Bronchial epithelial cell (primary cell): ENCODE results near the gene PRKG1. TPM values are rescaled to one million over a fixed set of nuclear protein-coding genes. Genes with fewer than 3 reads are reported as not detected.

Experiments used
- DNase-seq: peaks from one replicate; pipeline ENCODE4 v3.0.0-alpha.2; 2010; ENCODE audit warnings: low read depth
- FAIRE-seq: peaks from 2 replicates; lab custom pipeline; 2011; peaks lifted over from hg19 to GRCh38; lab: Jason Lieb, UNC
- H3K27me3 ChIP-seq: 2 replicates; pipeline ENCODE4 v1.5.1; 2011; ENCODE audit warnings: low read length; ENCODE audit not compliant: control insufficient read depth, insufficient read depth
- H3K36me3 ChIP-seq: 2 replicates; pipeline ENCODE4 v1.5.1; 2011; ENCODE audit warnings: low read length; ENCODE audit not compliant: control insufficient read depth, insufficient read depth
- H3K4me3 ChIP-seq: 2 replicates; pipeline ENCODE4 v1.5.1; 2011; ENCODE audit warnings: mild to moderate bottlenecking, low read depth, low read length, control low read depth
- total RNA-seq: library from RNA; depleted of rRNA; stranded (reverse); fragments of >200 nt; gene quantifications from 2 replicates; pipeline ENCODE4 v1.2.1, GENCODE V29; 2014
- TF ChIP-seq, protein P1 (sequence below): IDR thresholded peaks from 2 replicates; pipeline ENCODE4 v1.5.1; 2011; ENCODE audit warnings: mild to moderate bottlenecking, moderate library complexity, low read length, control low read depth, inconsistent platforms; ENCODE audit not compliant: insufficient read depth, severe bottlenecking

PRKG1 gene
- total RNA-seq, 1 donor from 2014 or later: 0.26 TPM

DNA sequence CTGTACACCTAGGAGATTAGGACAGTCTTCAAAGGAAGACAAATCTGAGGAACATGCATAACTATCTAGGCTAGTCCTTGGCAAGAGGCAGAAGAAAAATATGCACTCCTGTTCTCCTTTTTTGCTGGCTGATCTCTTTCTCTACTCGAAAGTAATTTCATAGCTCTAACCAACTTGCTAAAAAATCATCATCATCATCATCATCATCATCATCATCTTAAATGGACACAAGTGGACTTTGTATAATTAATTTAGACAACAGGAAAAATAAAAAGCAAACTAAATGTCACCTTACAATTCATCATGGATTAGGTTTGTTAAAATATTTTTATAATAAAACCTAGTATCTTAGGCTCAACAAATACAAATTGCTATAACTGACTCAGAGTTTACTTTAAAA is 1192.6 kb downstream of the PRKG1 start:
- Histone ChIP-seq H3K27me3 (no peaks in the 10 kb centered on the region), H3K4me3 (no peak overlapping the region), H3K36me3 (no peaks in the 10 kb centered on the region)
- DNase-seq (no peak), FAIRE-seq (no peak)
- TF ChIP-seq, protein P1, sequence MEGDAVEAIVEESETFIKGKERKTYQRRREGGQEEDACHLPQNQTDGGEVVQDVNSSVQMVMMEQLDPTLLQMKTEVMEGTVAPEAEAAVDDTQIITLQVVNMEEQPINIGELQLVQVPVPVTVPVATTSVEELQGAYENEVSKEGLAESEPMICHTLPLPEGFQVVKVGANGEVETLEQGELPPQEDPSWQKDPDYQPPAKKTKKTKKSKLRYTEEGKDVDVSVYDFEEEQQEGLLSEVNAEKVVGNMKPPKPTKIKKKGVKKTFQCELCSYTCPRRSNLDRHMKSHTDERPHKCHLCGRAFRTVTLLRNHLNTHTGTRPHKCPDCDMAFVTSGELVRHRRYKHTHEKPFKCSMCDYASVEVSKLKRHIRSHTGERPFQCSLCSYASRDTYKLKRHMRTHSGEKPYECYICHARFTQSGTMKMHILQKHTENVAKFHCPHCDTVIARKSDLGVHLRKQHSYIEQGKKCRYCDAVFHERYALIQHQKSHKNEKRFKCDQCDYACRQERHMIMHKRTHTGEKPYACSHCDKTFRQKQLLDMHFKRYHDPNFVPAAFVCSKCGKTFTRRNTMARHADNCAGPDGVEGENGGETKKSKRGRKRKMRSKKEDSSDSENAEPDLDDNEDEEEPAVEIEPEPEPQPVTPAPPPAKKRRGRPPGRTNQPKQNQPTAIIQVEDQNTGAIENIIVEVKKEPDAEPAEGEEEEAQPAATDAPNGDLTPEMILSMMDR: no peak

DNA sequence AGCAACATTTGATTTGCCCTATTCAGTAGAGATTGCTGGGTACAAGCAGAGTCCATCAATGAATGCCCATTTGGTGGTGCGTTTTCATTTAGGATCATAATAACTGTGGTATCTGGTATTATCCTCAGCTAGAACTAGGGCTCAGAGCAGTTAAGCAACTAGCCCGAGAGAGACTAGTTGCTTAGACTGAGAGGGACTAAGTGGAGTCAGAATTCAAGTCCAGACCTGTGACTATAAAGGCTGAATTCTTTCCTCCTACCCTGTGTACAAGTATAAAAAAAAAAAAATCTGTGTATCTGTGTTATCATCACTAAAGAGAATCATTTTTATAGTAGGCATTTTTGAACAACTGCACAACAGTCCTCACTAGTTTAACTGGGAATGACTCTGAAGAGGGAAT is 1194.5 kb downstream of the PRKG1 start:
- TF ChIP-seq, protein P1: no peak
- Histone ChIP-seq H3K27me3 (no peaks in the 10 kb centered on the region), H3K4me3 (no peak overlapping the region), H3K36me3 (no peaks in the 10 kb centered on the region)
- DNase-seq (peak; percentile 77), FAIRE-seq (no peak)

DNA sequence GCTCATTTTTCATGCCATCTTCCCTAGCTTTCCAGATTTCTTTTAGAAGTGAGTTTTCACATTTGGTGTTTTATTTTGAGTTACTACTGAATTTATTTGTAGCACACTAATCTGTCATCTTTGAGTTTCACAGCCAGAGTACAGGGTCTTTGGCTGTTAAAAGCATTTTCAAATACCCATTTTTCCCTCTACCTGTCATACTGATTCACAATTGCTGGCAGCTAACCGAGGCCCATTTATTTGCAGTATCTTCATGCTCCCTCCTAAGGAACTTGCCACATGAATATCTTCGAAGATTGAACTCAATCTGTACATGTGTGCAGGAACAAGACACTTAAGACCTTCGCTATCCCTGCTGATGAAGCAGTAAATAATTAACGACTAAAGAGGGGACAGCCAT is 1194.9 kb downstream of the PRKG1 start:
- TF ChIP-seq, protein P1: no peak
- FAIRE-seq (no peak), DNase-seq (no peak)
- H3K27me3 ChIP-seq: no peaks in the 10 kb centered on the region
- no peak overlapping the region for H3K4me3 ChIP-seq
- no peaks in the 10 kb centered on the region for H3K36me3 ChIP-seq

DNA sequence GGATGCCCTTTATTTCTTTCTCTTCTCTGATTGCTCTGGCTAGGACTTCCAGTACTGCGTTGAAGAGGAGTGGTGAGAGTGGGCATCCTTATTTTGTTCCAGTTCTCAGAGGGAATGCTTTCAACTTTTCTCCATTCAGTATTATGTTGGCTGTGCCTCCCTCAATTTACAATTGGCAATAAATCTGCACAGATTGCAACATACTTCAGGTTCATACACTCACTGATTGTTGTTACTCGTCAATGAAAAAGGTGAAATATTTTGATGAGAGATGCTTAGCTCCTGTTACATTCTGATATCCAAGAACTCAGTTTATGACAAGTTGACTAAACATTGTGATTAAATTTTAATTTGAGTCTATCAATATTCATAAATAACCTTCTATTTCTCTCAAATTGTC is 1201.9 kb downstream of the PRKG1 start:
- no peaks in the 10 kb centered on the region for H3K36me3 ChIP-seq
- H3K4me3 ChIP-seq: no peak overlapping the region
- H3K27me3 ChIP-seq: no peaks in the 10 kb centered on the region
- FAIRE-seq: no peak
- no peak for DNase-seq
- TF ChIP-seq, protein P1: no peak

DNA sequence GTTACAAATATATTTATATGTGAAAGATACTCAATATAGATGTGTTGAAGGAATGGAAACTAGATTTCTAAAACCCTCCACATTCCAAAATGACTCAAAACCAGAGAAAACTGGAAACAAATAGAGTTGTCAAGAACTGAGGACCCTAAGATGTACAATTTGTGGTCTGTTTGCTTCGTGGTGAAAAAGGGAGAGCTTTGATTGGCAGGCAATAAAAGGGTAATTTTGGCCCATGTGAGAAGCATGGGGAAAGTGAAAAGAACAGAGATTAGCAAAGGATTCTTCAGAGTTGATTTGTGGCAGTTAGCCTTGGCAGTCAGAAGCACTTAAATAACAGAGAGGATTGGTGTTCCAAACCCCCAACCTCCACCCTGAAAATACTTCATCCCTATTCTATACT is 1202.7 kb downstream of the PRKG1 start:
- H3K4me3 ChIP-seq: no peak overlapping the region
- H3K27me3 ChIP-seq: no peaks in the 10 kb centered on the region
- FAIRE-seq (no peak), DNase-seq (no peak)
- H3K36me3 ChIP-seq: no peaks in the 10 kb centered on the region
- TF ChIP-seq, protein P1: no peak

DNA sequence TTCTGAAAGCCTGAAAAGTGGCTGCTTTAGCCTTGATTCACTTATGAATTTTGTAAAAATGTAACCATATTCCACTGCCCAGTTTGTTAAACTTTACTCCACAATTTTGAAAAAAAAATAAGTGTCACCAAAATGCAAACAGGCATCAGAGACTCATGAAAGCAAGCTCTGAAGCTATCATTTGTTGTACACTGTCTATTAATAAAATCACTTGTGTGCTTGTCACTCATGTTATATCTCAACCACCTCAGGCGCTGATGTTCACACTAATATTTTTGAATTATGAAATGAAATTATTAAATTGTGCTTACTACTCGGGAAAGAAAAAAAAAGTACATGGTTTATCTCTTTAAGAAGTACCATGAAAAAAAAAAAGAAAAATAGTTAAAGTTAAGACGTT is 1205.3 kb downstream of the PRKG1 start:
- FAIRE-seq: no peak
- no peak for DNase-seq
- no peak overlapping the region for H3K4me3 ChIP-seq
- TF ChIP-seq, protein P1: no peak
- no peaks in the 10 kb centered on the region for H3K27me3 ChIP-seq
- H3K36me3 ChIP-seq: no peaks in the 10 kb centered on the region
